Measurements from ENCODE around the gene PTPN1. TPM values are rescaled to one million over a fixed set of nuclear protein-coding genes. Genes with fewer than 3 reads are reported as not detected.

Gene PTPN1
- total and polyA plus RNA-seq, 2 experiments from 2014 or later, result 16.9 to 26.4 TPM

DNA sequence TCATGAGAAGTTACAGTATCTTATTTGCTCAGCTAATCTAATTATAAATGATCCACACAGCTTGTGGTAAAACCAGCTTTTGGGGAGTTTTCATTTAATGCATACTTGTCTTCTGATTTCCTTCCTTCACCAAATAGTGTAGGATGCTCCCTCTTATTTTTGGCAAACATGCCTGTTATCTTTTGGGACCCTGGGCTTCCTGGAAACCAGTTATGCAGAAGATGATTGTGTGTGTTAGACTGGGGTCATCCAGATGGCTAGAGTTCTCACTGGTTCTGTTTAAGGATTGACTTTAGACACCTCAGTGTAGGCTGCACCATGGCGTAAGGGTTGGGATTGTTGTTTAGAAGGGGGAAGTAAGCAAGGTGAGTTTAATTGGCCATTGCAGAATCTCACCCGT, 61.3 kb downstream of the PTPN1 start:
- no peak overlapping the region for H3K27ac ChIP-seq (ENCODE audit: low read depth)
- no peaks in the 10 kb centered on the region for H3K27me3 ChIP-seq (ENCODE audit: insufficient read depth)
- peaks cover 24% of the 10 kb centered on the region for H3K36me3 Mint-ChIP-seq (ENCODE audit: low read depth)
- peaks cover 2% of the 10 kb centered on the region; the same call in 2 of the 3 replicates for H3K4me1 Mint-ChIP-seq
- H3K79me2 ChIP-seq (replicated peaks; ENCODE audit: insufficient read depth), result no peaks in the 10 kb centered on the region
- DNase-seq (ENCODE audit: low spot score), result no peak
- no peaks in the 10 kb centered on the region for H3F3A ChIP-seq (replicated peaks; ENCODE audit: low read depth)
- no peaks in the 10 kb centered on the region for H3K9me2 ChIP-seq (ENCODE audit: insufficient read depth)
- peaks cover 1% of the 10 kb centered on the region for H3K27me3 Mint-ChIP-seq (ENCODE audit: insufficient read depth, low read depth, poor library complexity)
- no peaks in the 10 kb centered on the region for H3K9me3 Mint-ChIP-seq
- H3K4me1 ChIP-seq (ENCODE audit: insufficient read depth), result no peaks in the 10 kb centered on the region
- ATAC-seq, result no peak
- H3K4me2 ChIP-seq, result no peak overlapping the region
- H4K20me1 ChIP-seq (replicated peaks; ENCODE audit: insufficient read depth), result peaks cover 12% of the 10 kb centered on the region; the same call in 1 of the 2 replicates
- H3K36me3 ChIP-seq (ENCODE audit: insufficient read depth), result no peaks in the 10 kb centered on the region; the same call in 1 of the 2 replicates
- TF ChIP-seq STAT1 (IDR thresholded peaks at IDR 0.05; ENCODE audit: unreplicated experiment) (no peak), ZNF114 (CRISPR knock-in tag; IDR thresholded peaks at IDR 0.05) (no peak), EZH2 (IDR thresholded peaks at IDR 0.05; ENCODE audit: low read depth, unreplicated experiment) (no peak), CREB1 (CRISPR knock-in tag; IDR thresholded peaks at IDR 0.05; ENCODE audit: low read depth) (no peak), NANOG (IDR thresholded peaks at IDR 0.05; ENCODE audit: borderline replicate concordance) (no peak), EZH2phosphoT487 (IDR thresholded peaks at IDR 0.05; ENCODE audit: unreplicated experiment) (no peak), ZNF331 (CRISPR knock-in tag; IDR thresholded peaks at IDR 0.05; ENCODE audit: low read depth) (no peak), JUNB (IDR thresholded peaks at IDR 0.05; ENCODE audit: unreplicated experiment) (no peak)
- TF ChIP-seq, protein P1, sequence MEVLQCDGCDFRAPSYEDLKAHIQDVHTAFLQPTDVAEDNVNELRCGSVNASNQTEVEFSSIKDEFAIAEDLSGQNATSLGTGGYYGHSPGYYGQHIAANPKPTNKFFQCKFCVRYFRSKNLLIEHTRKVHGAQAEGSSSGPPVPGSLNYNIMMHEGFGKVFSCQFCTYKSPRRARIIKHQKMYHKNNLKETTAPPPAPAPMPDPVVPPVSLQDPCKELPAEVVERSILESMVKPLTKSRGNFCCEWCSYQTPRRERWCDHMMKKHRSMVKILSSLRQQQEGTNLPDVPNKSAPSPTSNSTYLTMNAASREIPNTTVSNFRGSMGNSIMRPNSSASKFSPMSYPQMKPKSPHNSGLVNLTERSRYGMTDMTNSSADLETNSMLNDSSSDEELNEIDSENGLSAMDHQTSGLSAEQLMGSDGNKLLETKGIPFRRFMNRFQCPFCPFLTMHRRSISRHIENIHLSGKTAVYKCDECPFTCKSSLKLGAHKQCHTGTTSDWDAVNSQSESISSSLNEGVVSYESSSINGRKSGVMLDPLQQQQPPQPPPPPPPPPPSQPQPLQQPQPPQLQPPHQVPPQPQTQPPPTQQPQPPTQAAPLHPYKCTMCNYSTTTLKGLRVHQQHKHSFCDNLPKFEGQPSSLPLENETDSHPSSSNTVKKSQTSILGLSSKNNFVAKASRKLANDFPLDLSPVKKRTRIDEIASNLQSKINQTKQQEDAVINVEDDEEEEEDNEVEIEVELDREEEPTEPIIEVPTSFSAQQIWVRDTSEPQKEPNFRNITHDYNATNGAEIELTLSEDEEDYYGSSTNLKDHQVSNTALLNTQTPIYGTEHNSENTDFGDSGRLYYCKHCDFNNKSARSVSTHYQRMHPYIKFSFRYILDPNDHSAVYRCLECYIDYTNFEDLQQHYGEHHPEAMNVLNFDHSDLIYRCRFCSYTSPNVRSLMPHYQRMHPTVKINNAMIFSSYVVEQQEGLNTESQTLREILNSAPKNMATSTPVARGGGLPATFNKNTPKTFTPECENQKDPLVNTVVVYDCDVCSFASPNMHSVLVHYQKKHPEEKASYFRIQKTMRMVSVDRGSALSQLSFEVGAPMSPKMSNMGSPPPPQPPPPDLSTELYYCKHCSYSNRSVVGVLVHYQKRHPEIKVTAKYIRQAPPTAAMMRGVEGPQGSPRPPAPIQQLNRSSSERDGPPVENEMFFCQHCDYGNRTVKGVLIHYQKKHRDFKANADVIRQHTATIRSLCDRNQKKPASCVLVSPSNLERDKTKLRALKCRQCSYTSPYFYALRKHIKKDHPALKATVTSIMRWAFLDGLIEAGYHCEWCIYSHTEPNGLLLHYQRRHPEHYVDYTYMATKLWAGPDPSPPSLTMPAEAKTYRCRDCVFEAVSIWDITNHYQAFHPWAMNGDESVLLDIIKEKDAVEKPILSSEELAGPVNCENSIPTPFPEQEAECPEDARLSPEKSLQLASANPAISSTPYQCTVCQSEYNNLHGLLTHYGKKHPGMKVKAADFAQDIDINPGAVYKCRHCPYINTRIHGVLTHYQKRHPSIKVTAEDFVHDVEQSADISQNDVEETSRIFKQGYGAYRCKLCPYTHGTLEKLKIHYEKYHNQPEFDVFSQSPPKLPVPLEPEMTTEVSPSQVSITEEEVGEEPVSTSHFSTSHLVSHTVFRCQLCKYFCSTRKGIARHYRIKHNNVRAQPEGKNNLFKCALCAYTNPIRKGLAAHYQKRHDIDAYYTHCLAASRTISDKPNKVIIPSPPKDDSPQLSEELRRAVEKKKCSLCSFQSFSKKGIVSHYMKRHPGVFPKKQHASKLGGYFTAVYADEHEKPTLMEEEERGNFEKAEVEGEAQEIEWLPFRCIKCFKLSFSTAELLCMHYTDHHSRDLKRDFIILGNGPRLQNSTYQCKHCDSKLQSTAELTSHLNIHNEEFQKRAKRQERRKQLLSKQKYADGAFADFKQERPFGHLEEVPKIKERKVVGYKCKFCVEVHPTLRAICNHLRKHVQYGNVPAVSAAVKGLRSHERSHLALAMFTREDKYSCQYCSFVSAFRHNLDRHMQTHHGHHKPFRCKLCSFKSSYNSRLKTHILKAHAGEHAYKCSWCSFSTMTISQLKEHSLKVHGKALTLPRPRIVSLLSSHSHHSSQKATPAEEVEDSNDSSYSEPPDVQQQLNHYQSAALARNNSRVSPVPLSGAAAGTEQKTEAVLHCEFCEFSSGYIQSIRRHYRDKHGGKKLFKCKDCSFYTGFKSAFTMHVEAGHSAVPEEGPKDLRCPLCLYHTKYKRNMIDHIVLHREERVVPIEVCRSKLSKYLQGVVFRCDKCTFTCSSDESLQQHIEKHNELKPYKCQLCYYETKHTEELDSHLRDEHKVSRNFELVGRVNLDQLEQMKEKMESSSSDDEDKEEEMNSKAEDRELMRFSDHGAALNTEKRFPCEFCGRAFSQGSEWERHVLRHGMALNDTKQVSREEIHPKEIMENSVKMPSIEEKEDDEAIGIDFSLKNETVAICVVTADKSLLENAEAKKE (CRISPR knock-in tag; IDR thresholded peaks at IDR 0.05), result no peak
- TF ChIP-seq, protein P2, sequence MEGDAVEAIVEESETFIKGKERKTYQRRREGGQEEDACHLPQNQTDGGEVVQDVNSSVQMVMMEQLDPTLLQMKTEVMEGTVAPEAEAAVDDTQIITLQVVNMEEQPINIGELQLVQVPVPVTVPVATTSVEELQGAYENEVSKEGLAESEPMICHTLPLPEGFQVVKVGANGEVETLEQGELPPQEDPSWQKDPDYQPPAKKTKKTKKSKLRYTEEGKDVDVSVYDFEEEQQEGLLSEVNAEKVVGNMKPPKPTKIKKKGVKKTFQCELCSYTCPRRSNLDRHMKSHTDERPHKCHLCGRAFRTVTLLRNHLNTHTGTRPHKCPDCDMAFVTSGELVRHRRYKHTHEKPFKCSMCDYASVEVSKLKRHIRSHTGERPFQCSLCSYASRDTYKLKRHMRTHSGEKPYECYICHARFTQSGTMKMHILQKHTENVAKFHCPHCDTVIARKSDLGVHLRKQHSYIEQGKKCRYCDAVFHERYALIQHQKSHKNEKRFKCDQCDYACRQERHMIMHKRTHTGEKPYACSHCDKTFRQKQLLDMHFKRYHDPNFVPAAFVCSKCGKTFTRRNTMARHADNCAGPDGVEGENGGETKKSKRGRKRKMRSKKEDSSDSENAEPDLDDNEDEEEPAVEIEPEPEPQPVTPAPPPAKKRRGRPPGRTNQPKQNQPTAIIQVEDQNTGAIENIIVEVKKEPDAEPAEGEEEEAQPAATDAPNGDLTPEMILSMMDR (conservative IDR thresholded peaks at IDR 0.05; ENCODE audit: low read depth in 2 of 2), result no peak
- TF ChIP-seq, protein P3, sequence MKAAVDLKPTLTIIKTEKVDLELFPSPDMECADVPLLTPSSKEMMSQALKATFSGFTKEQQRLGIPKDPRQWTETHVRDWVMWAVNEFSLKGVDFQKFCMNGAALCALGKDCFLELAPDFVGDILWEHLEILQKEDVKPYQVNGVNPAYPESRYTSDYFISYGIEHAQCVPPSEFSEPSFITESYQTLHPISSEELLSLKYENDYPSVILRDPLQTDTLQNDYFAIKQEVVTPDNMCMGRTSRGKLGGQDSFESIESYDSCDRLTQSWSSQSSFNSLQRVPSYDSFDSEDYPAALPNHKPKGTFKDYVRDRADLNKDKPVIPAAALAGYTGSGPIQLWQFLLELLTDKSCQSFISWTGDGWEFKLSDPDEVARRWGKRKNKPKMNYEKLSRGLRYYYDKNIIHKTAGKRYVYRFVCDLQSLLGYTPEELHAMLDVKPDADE (IDR thresholded peaks at IDR 0.05), result no peak
- H2AFZ ChIP-seq, result no peak overlapping the region
- H3K4me3 ChIP-seq, result no peak overlapping the region
- H3K27ac Mint-ChIP-seq, result no peak overlapping the region
- no peak overlapping the region for H3K4me3 Mint-ChIP-seq

Data from GM23338 (cell line).